Panc1 (cell line): ENCODE results near the gene SCLT1.

Source experiments
- POLR2AphosphoS5 ChIP-seq: IDR thresholded peaks from 2 replicates; pipeline ENCODE4 v1.6.1; 2012; ENCODE audit warnings: mild to moderate bottlenecking, low read depth, low read length, moderate library complexity
- TF ChIP-seq, protein P1 (sequence below): fragments of 450-650 bp; IDR thresholded peaks from 2 replicates; pipeline ENCODE4 v1.5.1; 2017; ENCODE audit warnings: mild to moderate bottlenecking

DNA sequence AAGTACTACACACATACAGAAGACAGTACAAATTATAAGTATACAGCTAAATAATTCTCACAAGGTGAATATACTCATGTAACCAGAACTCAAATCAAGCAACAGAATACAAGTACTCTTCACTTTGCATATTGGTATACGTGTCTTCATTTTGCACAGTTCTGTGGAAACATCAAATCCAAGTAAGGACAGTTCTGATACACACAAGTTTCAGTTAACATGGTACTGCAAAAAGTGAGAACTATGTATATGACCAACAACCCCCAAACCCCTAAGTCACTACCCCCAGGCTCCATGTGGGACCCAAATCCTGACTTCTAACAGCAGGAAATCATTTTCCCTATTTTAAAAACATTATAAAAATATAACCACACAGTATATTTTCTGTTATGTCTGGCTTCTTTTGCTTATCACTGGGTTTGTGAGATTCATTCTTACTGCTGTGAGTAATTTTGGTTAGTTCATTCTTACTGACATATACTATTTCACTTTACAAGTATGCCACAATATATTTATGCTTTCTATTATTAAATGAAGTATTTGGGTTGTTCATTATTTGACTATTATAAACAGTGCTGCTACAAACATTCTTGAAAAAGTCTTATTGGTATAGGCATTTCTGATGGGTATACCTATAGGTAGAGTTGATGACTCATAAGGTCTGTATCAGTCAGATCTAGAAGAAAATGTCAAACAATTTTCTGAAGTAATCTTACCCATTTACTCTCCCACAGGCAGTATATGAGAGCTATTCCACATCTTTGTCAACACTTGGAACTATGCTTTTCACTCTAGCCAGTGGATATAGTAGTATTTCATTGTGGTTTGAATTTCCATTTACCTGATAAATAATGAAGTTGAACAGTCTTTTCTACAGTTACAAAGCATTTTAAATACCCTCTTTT is 47.0 kb downstream of the SCLT1 start:
- TF ChIP-seq, protein P1, sequence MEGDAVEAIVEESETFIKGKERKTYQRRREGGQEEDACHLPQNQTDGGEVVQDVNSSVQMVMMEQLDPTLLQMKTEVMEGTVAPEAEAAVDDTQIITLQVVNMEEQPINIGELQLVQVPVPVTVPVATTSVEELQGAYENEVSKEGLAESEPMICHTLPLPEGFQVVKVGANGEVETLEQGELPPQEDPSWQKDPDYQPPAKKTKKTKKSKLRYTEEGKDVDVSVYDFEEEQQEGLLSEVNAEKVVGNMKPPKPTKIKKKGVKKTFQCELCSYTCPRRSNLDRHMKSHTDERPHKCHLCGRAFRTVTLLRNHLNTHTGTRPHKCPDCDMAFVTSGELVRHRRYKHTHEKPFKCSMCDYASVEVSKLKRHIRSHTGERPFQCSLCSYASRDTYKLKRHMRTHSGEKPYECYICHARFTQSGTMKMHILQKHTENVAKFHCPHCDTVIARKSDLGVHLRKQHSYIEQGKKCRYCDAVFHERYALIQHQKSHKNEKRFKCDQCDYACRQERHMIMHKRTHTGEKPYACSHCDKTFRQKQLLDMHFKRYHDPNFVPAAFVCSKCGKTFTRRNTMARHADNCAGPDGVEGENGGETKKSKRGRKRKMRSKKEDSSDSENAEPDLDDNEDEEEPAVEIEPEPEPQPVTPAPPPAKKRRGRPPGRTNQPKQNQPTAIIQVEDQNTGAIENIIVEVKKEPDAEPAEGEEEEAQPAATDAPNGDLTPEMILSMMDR: no peak
- no peak for TF ChIP-seq POLR2AphosphoS5
